ENCODE measurements around the gene EFCAB14. TPM values are rescaled to one million over a fixed set of nuclear protein-coding genes. Genes with fewer than 3 reads are reported as not detected.

The EFCAB14 gene
- total and polyA plus RNA-seq, 2 experiments from 2014 or later = 23.3 to 49.0 TPM

DNA sequence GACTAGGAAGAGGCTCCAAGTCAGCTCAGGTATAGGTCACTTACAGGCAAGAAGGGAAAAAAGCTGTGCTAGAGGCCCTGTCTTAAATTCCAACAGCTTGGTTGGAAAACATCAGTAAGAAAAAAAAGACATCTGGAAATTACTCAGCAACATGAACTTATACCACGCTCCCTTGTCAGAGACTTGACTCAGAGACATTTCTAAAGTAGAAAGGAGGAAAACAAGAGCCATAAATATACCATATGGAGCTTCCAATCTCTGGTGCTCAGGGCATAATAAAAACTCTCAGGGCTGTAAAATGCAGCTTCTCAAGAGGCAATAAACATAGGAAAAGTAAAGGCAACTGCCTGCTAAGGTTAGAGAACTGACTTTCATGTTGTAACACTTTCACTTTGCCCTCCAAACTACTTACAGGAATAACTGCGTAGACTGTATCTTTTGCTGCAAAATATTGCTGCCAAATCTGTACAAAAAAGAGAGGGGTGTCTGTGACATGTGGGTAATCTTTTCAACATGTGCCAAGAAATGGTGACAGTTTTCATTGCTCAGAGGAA lies 65.4 kb downstream of the EFCAB14 start (continued):
- TF ChIP-seq, protein P1, sequence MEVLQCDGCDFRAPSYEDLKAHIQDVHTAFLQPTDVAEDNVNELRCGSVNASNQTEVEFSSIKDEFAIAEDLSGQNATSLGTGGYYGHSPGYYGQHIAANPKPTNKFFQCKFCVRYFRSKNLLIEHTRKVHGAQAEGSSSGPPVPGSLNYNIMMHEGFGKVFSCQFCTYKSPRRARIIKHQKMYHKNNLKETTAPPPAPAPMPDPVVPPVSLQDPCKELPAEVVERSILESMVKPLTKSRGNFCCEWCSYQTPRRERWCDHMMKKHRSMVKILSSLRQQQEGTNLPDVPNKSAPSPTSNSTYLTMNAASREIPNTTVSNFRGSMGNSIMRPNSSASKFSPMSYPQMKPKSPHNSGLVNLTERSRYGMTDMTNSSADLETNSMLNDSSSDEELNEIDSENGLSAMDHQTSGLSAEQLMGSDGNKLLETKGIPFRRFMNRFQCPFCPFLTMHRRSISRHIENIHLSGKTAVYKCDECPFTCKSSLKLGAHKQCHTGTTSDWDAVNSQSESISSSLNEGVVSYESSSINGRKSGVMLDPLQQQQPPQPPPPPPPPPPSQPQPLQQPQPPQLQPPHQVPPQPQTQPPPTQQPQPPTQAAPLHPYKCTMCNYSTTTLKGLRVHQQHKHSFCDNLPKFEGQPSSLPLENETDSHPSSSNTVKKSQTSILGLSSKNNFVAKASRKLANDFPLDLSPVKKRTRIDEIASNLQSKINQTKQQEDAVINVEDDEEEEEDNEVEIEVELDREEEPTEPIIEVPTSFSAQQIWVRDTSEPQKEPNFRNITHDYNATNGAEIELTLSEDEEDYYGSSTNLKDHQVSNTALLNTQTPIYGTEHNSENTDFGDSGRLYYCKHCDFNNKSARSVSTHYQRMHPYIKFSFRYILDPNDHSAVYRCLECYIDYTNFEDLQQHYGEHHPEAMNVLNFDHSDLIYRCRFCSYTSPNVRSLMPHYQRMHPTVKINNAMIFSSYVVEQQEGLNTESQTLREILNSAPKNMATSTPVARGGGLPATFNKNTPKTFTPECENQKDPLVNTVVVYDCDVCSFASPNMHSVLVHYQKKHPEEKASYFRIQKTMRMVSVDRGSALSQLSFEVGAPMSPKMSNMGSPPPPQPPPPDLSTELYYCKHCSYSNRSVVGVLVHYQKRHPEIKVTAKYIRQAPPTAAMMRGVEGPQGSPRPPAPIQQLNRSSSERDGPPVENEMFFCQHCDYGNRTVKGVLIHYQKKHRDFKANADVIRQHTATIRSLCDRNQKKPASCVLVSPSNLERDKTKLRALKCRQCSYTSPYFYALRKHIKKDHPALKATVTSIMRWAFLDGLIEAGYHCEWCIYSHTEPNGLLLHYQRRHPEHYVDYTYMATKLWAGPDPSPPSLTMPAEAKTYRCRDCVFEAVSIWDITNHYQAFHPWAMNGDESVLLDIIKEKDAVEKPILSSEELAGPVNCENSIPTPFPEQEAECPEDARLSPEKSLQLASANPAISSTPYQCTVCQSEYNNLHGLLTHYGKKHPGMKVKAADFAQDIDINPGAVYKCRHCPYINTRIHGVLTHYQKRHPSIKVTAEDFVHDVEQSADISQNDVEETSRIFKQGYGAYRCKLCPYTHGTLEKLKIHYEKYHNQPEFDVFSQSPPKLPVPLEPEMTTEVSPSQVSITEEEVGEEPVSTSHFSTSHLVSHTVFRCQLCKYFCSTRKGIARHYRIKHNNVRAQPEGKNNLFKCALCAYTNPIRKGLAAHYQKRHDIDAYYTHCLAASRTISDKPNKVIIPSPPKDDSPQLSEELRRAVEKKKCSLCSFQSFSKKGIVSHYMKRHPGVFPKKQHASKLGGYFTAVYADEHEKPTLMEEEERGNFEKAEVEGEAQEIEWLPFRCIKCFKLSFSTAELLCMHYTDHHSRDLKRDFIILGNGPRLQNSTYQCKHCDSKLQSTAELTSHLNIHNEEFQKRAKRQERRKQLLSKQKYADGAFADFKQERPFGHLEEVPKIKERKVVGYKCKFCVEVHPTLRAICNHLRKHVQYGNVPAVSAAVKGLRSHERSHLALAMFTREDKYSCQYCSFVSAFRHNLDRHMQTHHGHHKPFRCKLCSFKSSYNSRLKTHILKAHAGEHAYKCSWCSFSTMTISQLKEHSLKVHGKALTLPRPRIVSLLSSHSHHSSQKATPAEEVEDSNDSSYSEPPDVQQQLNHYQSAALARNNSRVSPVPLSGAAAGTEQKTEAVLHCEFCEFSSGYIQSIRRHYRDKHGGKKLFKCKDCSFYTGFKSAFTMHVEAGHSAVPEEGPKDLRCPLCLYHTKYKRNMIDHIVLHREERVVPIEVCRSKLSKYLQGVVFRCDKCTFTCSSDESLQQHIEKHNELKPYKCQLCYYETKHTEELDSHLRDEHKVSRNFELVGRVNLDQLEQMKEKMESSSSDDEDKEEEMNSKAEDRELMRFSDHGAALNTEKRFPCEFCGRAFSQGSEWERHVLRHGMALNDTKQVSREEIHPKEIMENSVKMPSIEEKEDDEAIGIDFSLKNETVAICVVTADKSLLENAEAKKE (CRISPR knock-in tag; IDR thresholded peaks at IDR 0.05) = no peak
- TF ChIP-seq POLR2AphosphoS5 (IDR thresholded peaks at IDR 0.05; ENCODE audit: low read depth) (no peak), NANOG (IDR thresholded peaks at IDR 0.05; ENCODE audit: borderline replicate concordance) (no peak), ZNF331 (CRISPR knock-in tag; IDR thresholded peaks at IDR 0.05; ENCODE audit: low read depth) (no peak)

DNA sequence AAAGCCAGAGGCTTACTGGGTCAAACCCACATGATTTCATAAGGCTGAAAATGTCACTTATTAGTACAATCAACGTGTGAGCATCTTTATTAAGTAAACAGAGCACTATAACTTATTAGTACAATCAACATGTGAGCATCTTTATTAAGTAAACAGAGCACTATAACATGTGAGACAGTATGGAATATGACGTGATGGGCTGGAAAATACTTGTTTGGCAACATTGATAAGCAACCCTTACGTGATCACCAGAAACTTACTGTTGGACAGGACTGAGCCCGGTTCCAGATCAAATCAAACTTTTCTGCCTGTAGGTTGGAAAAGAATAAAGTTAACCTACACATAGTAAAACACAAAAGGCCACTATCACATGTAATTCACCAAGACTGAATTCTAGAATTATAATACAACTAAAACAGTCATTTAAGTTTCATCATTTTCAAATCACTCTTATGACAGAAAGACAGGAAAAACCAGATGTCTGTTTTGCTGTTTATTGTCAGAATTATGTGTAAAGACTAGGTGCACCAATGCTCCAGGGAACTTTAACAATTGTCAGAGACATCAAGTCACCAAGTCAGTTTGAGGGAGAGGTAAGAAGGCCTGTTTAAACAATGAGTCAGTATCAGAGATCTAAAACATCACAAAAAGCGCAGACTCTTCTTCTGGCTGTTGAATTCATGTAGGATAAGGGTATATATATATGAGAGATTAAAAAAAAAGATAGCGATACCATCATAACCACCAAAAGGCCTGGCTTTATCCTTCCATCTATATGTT lies 66.4 kb downstream of the EFCAB14 start:
- TF ChIP-seq JUNB (IDR thresholded peaks at IDR 0.05; ENCODE audit: unreplicated experiment) (no peak), ZNF114 (CRISPR knock-in tag; IDR thresholded peaks at IDR 0.05) (no peak), NANOG (IDR thresholded peaks at IDR 0.05; ENCODE audit: borderline replicate concordance) (no peak)
- TF ChIP-seq, protein P2, sequence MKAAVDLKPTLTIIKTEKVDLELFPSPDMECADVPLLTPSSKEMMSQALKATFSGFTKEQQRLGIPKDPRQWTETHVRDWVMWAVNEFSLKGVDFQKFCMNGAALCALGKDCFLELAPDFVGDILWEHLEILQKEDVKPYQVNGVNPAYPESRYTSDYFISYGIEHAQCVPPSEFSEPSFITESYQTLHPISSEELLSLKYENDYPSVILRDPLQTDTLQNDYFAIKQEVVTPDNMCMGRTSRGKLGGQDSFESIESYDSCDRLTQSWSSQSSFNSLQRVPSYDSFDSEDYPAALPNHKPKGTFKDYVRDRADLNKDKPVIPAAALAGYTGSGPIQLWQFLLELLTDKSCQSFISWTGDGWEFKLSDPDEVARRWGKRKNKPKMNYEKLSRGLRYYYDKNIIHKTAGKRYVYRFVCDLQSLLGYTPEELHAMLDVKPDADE (IDR thresholded peaks at IDR 0.05) = no peak
- TF ChIP-seq, protein P1 (CRISPR knock-in tag; IDR thresholded peaks at IDR 0.05) = no peak
- no peaks in the 10 kb centered on the region for H3K4me1 ChIP-seq (ENCODE audit: insufficient read depth)
- no peak for DNase-seq (ENCODE audit: low spot score)
- H3K4me1 Mint-ChIP-seq = no peaks in the 10 kb centered on the region
- H3K4me2 ChIP-seq = no peak overlapping the region
- no peak overlapping the region for H3K4me3 ChIP-seq
- H4K20me1 ChIP-seq (replicated peaks; ENCODE audit: insufficient read depth) = no peaks in the 10 kb centered on the region
- no peaks in the 10 kb centered on the region for H3K9me2 ChIP-seq (ENCODE audit: insufficient read depth)
- H3K27me3 Mint-ChIP-seq (ENCODE audit: insufficient read depth, low read depth, poor library complexity) = no peaks in the 10 kb centered on the region
- no peak for ATAC-seq
- peaks cover 70% of the 10 kb centered on the region for H3K36me3 Mint-ChIP-seq (ENCODE audit: low read depth)
- H3K9me3 Mint-ChIP-seq = peaks cover 15% of the 10 kb centered on the region; the same call in 2 of the 3 replicates
- H3K36me3 ChIP-seq (ENCODE audit: insufficient read depth) = peaks cover 27% of the 10 kb centered on the region
- no peak overlapping the region for H3K27ac Mint-ChIP-seq
- H3K4me3 Mint-ChIP-seq = no peak overlapping the region
- no peak overlapping the region for H2AFZ ChIP-seq
- H3K79me2 ChIP-seq (replicated peaks; ENCODE audit: insufficient read depth) = no peaks in the 10 kb centered on the region
- H3F3A ChIP-seq (replicated peaks; ENCODE audit: low read depth) = no peaks in the 10 kb centered on the region
- H3K27me3 ChIP-seq (ENCODE audit: insufficient read depth) = no peaks in the 10 kb centered on the region
- no peak overlapping the region for H3K27ac ChIP-seq (ENCODE audit: low read depth)
